Measurements from ENCODE around the gene ZNF773. TPM values are rescaled to one million over a fixed set of nuclear protein-coding genes. Genes with fewer than 3 reads are reported as not detected.
"Not testable (repeated sequence)": the region's sequence is repeated elsewhere in the genome, so short reads cannot be mapped to it uniquely, and the experiment has no call there.

The ZNF773 gene
- polyA plus RNA-seq, 1 of the 3 experiments (the other 2 are of a cell fraction), result 6.6 TPM

GRCh38 chr19:57487477-57488298 is 12.1 kb upstream of the ZNF773 start, which contains the start of gene ZNF419:
ZNF419 (plus strand) TSS chr19:57487750; CDS start chr19:57487951, 201 bp downstream.
- H3K4me1 ChIP-seq (ENCODE audit: control insufficient read depth in 1 of 2, insufficient read depth in 2 of 2, low read depth in 1 of 2, low read length in 1 of 2); H3F3A ChIP-seq (replicated peaks; ENCODE audit: insufficient read depth); POLR2A ChIA-PET; H3K9me2 ChIP-seq; H4K20me1 ChIP-seq (ENCODE audit: insufficient read depth); H3K27me3 ChIP-seq (ENCODE audit: insufficient read depth); H3K9me3 ChIP-seq; H3K79me2 ChIP-seq (ENCODE audit: insufficient read depth): not testable (repeated sequence)
- Histone ChIP-seq H3K4me2 (peak within 1 kb of the TSS; percentile 82), H3K36me3 (replicated peaks in 1 of 2; ENCODE audit: control insufficient read depth in 1 of 2, insufficient read depth in 2 of 2, low read length in 1 of 2) (peaks cover 16 to 27% of the 10 kb centered on the region in 2 experiments), H3K27ac (ENCODE audit: low read depth in 2 of 2, low read length in 1 of 2) (peak within 1 kb of the TSS; percentile 27 to 62; a peak in 1 of 4 replicates), H3K9ac (peak within 1 kb of the TSS; percentile 88), H2AFZ (ENCODE audit: low read depth) (peak within 1 kb of the TSS; percentile 84), H3K4me3 (ENCODE audit: low read depth in 2 of 2, low read length in 1 of 2) (peak within 1 kb of the TSS; percentile 96 to 100)
- peak; percentile 100 for TF ChIP-seq ELF1 (IDR thresholded peaks at IDR 0.05)
- TF ChIP-seq CHD2 (IDR thresholded peaks at IDR 0.05; ENCODE audit: low read length, partially characterized antibody), result peak; percentile 92
- TF ChIP-seq GABPA (IDR thresholded peaks at IDR 0.05; ENCODE audit: low read depth), result peak; percentile 90
- TF ChIP-seq RCOR1 (IDR thresholded peaks at IDR 0.05; ENCODE audit: low read length), result 0 out of 2 replicates have a peak, but pooled peaks have one; percentile 6
- peak; percentile 29; the same call in 1 of the 2 replicates for TF ChIP-seq GATA2 (CRISPR knock-in tag; IDR thresholded peaks at IDR 0.05)
- peak; percentile 60; the same call in 1 of the 2 replicates for TF ChIP-seq POLR2AphosphoS5 (IDR thresholded peaks at IDR 0.05; ENCODE audit: low read depth, low read length)
- peak; percentile 61; the same call in 1 of the 2 replicates for TF ChIP-seq IRF3 (IDR thresholded peaks at IDR 0.05; ENCODE audit: low read depth, low read length)
- peak; percentile 92 for DNase-seq
- CTCF ChIA-PET, result interaction anchor here (0.6 to 0.9 kb wide), 2 partner anchors 9 to 15 kb away, joined by 3 read pairs; no protein-coding TSS in a partner anchor
- 1% methylated on average over 32 of the region's 69 CpGs for WGBS (ENCODE audit: low lambda C conversion rate)

GRCh38 chr19:57488299-57488644 is 11.5 kb upstream of the ZNF773 start:
- H3K9me2 ChIP-seq; H2AFZ ChIP-seq (ENCODE audit: low read depth); H3K79me2 ChIP-seq (ENCODE audit: insufficient read depth); H3F3A ChIP-seq (replicated peaks; ENCODE audit: insufficient read depth); DNase-seq; POLR2A ChIA-PET; H3K9me3 ChIP-seq; H3K9ac ChIP-seq; H3K27ac ChIP-seq (ENCODE audit: low read depth in 2 of 2, low read length in 1 of 2); H4K20me1 ChIP-seq (ENCODE audit: insufficient read depth); H3K27me3 ChIP-seq (ENCODE audit: insufficient read depth); H3K4me1 ChIP-seq (ENCODE audit: control insufficient read depth in 1 of 2, insufficient read depth in 2 of 2, low read depth in 1 of 2, low read length in 1 of 2): not testable (repeated sequence)
- CTCF ChIA-PET, result interaction anchor here (0.6 kb wide), 1 partner anchor 8 kb away, joined by 3 read pairs; no protein-coding TSS in a partner anchor
- Histone ChIP-seq H3K36me3 (replicated peaks in 1 of 2; ENCODE audit: control insufficient read depth in 1 of 2, insufficient read depth in 2 of 2, low read length in 1 of 2) (peaks cover 22 to 33% of the 10 kb centered on the region in 2 experiments), H3K4me3 (ENCODE audit: low read depth in 2 of 2, low read length in 1 of 2) (peak overlapping the region; percentile 47 to 62), H3K4me2 (peak overlapping the region; percentile 82)
- no CpG with 5 or more reads among the region's 1 CpG for WGBS (ENCODE audit: low lambda C conversion rate)

GRCh38 chr19:57499332-57499679 is 432 bp upstream of the ZNF773 start:
- Histone ChIP-seq H3K36me3 (replicated peaks in 1 of 2; ENCODE audit: control insufficient read depth in 1 of 2, insufficient read depth in 2 of 2, low read length in 1 of 2) (peaks cover 8 to 25% of the 10 kb centered on the region in 2 experiments), H3F3A (replicated peaks; ENCODE audit: insufficient read depth) (peaks cover 17% of the 10 kb centered on the region), H3K79me2 (ENCODE audit: insufficient read depth) (peaks cover 39% of the 10 kb centered on the region)
- H3K9me2 ChIP-seq; H3K9me3 ChIP-seq; DNase-seq; H3K9ac ChIP-seq; H3K27me3 ChIP-seq (ENCODE audit: insufficient read depth); H3K4me1 ChIP-seq (ENCODE audit: control insufficient read depth in 1 of 2, insufficient read depth in 2 of 2, low read depth in 1 of 2, low read length in 1 of 2); H2AFZ ChIP-seq (ENCODE audit: low read depth); H3K27ac ChIP-seq (ENCODE audit: low read depth in 2 of 2, low read length in 1 of 2); CTCF ChIA-PET; H3K4me3 ChIP-seq (ENCODE audit: low read depth in 2 of 2, low read length in 1 of 2); H3K4me2 ChIP-seq; H4K20me1 ChIP-seq (ENCODE audit: insufficient read depth): not testable (repeated sequence)
- POLR2A ChIA-PET, result interaction anchor here (0.6 to 1.0 kb wide), 3 partner anchors 23 to 175 kb away, joined by 4 read pairs; partner anchors contain the start of genes ZNF134 and ZNF772

- H3K27ac ChIP-seq (ENCODE audit: low read depth in 2 of 2, low read length in 1 of 2); H3K9me3 ChIP-seq; H3K9me2 ChIP-seq; H2AFZ ChIP-seq (ENCODE audit: low read depth); H3K4me1 ChIP-seq (ENCODE audit: control insufficient read depth in 1 of 2, insufficient read depth in 2 of 2, low read depth in 1 of 2, low read length in 1 of 2); DNase-seq; H4K20me1 ChIP-seq (ENCODE audit: insufficient read depth); H3K27me3 ChIP-seq (ENCODE audit: insufficient read depth); CTCF ChIA-PET: not testable (repeated sequence)
- Histone ChIP-seq H3K36me3 (replicated peaks in 1 of 2; ENCODE audit: control insufficient read depth in 1 of 2, insufficient read depth in 2 of 2, low read length in 1 of 2) (peaks cover 10 to 22% of the 10 kb centered on the region in 2 experiments), H3K79me2 (ENCODE audit: insufficient read depth) (peaks cover 39% of the 10 kb centered on the region), H3F3A (replicated peaks; ENCODE audit: insufficient read depth) (peaks cover 17% of the 10 kb centered on the region), H3K9ac (peak overlapping the region; percentile 34; the same call in 1 of the 2 replicates), H3K4me2 (peak overlapping the region; percentile 70), H3K4me3 (ENCODE audit: low read depth in 2 of 2, low read length in 1 of 2) (peak overlapping the region; percentile 44 to 56)
- POLR2A ChIA-PET, result interaction anchor here (1.0 kb wide), 2 partner anchors 24 to 114 kb away, joined by 4 read pairs; partner anchors contain the start of genes ZNF134 and ZNF772
- 11% methylated on average over 2 of the region's 4 CpGs for WGBS (ENCODE audit: low lambda C conversion rate)
Observed at GRCh38 chr19:57500400-57500799, 662 bp downstream of the ZNF773 start.

Measured in SK-N-SH (cell line).